ENCODE data around the gene MAP7D1. TPM values are rescaled to one million over a fixed set of nuclear protein-coding genes. Genes with fewer than 3 reads are reported as not detected.

The MAP7D1 gene
- 181 TPM for polyA plus RNA-seq (2013, experiment 1 of 2; ENCODE audit: insufficient read length)
- 162 TPM for polyA plus RNA-seq (2013, experiment 2 of 2; ENCODE audit: insufficient read length)

DNA sequence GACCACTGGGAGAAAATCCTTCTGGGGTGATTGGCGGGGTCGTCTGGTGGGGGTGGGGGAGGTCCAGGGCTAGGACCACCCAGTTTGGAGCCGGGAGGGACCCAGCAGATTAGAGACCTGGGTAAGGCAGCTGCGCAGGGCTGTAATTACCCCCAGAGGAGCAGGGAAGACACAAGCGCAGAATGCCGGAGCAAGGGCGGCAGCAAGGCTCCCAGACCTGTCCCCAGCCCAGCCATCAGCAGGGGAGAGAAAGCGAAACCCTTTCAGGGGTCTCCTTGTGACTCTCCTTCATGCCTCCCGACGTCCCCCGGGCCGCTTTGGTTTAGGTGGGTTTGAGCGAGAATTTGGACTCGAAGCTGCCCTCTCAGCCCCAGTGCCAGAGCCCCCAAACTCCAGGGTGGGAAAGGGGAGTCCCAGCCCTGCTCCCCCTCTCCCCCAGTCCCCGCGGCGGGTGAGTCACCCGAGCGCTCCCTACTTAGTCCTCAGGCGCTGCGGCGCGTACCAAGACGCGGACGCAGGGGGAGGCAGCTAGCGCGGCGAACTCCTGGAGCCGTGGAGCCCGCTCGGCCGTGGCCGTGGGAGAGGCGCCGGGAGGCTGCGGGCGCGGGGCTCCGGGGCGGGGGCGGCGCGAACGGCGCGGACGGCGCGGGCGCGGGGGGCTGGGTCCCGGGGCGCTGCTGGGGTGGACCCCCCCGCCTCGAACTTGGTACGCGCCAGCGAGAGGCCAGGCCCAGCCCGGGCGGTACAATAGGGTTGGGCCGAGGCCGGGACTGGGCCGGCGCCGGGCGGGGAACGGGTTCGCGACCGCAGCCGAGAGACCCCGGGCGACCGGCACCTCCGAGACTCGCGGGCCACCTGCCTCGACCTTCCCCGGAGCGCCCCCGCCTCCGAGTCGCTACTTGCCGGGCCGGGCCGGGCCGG lies at the start of gene MAP7D1:
Gene MAP7D1, plus strand, starts transcription at position 753 of the 921 bp plus-strand sequence. CDS start 258 bp downstream, outside the sequence.
- peak; percentile 89 for DNase-seq

DNA sequence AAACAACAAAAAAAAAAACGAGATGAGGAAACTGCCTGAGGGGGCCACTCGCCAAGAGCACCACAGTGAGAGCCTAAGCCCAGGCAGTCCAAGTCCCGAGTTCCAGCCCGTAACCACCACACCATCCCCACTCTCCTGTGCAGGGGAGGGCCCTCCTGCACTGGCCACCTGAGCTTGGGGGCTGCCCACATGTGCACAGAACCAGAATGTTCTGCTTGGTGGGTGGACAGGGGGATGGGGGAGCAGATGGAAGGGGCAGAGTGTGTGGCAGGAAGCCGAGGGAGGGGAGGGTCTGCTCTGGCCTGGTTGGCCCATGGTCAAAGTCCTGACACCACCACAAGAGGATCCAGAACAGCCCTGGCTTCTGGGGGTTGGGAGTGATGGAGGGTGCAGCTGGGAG lies 49.7 kb upstream of the MAP7D1 start:
- no peak for DNase-seq

DNA sequence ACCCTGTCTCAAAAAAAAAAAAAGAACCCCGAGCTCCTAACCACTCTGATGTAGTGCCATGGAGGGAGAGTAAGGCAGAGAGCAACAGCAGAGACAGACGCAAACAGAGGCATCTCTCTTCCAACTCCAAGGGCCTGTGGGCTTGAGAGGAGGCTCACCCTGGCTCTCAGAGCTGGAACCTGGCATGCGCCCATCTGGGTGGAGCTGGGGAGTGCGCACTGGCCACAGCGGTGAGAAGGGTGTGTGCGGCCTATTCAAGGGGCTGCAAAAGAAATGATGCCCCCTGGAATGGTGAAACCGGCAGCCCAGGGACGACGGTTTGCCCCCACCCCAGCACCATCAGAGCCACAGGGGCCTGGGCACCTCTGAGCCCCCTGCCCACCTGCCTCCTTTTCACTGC lies 48.6 kb upstream of the MAP7D1 start:
- DNase-seq: no peak

- DNase-seq: peak; percentile 88
These were observed 47.6 kb upstream of the MAP7D1 start for GRCh38 chr1:36108314-36108713.

DNA sequence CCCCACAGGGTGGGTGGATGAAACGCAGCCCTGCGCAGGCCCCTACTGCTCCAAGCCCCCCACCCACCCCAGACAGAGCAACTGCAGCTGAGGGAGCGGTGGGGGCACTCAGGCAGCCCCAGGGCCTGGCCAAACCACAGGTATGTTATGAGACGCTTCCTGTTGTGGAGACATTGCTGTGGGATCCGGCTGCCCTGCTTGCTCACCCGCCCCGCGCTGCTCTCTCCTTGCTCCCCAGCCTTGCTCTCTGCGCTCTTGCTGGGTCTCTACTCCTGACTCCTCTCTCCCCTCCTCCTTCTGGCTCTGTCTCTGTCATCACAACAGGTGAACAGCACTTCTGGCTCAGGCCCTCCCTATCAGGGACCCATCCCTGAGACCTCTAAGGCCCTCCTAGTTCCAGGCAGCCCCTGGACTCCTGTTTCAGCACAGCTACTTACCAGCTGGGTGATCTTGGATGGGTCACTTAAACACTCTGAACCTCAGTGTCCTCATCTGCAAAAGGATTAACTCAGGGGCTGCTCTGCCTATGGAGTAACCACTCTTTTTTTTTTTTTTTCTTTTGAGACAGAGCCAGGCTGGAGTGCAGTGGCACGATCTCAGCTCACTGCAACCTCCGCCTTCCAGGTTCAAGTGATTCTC lies 46.8 kb upstream of the MAP7D1 start:
- DNase-seq: peak; percentile 85

DNA sequence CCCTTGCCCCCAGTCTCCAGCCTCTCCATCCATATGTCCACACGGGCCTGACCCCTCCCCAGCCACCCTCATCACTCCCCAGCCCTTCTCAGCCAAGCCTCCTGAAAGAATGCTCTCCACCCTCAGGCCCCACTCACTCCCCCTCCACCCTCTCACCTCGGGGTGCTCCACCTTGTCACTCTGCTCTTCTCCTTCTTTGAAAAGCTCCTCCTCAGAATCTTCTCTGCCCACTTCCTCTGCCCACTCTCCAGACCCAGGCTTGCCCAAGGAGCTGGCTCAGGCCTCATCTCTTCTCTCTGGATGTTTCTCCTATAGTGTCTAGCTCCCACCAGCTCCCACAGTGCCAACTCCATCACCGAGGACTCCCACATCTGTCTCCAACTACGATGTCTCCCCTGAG lies 44.8 kb upstream of the MAP7D1 start:
- DNase-seq: no peak

DNA sequence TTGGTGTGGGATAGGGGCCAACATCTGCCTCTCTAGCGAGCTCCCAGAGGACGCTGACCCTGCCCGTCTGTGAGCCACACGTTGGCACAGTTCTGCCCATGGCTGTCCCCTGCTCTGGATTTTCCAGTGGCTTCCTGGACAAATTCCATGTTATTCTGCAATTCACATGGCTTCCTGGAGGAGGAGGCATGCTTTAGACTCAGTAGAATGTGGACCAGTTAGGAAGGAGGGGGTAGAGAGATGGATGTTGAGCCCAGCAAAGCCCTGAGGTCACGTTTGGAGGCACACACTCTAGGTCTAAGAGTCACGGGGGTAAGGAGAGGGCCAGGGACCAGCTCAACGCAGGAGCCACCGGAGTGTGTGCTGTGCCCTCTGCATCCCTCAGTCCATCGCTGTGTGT lies 43.1 kb upstream of the MAP7D1 start:
- DNase-seq: no peak

GRCh38 chr1:36114371-36114770 lies 41.6 kb upstream of the MAP7D1 start:
- DNase-seq: no peak

DNA sequence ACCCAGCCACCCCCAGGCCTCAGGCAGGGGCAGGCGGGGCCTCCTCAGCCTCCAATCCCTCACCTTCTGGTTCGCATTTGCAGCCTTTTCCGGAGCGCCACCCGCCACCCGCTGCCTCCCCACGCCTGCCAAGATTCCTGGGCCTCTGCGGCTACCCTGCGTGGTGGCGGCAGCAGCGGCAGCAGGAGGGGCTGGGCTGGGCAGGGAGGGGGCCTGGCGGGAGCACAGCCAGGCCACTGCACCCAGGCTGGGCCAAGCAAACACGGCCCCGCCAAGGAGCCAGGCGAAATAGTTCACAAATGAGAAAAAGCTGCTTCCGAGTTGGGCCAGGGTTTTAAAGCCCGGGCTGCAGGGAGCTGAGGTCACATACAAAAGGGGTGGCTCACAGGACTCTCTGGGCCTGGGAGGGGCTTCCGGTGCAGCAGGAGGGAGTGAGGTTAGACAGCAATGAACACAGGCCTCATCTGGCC lies 40.7 kb upstream of the MAP7D1 start:
- DNase-seq: peak; percentile 96

DNA sequence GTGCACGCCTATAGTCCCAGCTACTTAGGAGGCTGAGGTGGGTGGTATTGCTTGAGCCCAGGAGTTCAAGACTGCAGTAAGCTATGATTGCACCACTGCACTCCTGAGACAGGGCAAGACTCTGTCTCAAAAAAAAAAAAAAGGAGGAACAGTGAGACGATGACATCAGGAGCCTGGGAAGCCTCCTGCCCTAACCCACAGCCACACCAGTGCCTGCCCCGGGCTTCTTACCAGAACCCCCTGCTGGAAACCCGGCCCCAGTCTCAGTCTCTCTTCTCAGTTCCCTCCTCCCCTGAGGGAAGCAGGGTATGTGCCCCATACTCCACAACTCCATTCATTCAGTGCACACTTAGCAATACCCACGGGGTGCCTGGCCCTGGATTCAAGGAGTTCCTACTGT lies 40.0 kb upstream of the MAP7D1 start:
- peak; percentile 85 for DNase-seq

- DNase-seq: no peak
These were observed 39.1 kb upstream of the MAP7D1 start for GRCh38 chr1:36116901-36117300.

GRCh38 chr1:36118447-36119204 lies 37.3 kb upstream of the MAP7D1 start:
- no peak for DNase-seq

GRCh38 chr1:36119456-36119855 lies 36.5 kb upstream of the MAP7D1 start:
- DNase-seq: peak; percentile 68

DNA sequence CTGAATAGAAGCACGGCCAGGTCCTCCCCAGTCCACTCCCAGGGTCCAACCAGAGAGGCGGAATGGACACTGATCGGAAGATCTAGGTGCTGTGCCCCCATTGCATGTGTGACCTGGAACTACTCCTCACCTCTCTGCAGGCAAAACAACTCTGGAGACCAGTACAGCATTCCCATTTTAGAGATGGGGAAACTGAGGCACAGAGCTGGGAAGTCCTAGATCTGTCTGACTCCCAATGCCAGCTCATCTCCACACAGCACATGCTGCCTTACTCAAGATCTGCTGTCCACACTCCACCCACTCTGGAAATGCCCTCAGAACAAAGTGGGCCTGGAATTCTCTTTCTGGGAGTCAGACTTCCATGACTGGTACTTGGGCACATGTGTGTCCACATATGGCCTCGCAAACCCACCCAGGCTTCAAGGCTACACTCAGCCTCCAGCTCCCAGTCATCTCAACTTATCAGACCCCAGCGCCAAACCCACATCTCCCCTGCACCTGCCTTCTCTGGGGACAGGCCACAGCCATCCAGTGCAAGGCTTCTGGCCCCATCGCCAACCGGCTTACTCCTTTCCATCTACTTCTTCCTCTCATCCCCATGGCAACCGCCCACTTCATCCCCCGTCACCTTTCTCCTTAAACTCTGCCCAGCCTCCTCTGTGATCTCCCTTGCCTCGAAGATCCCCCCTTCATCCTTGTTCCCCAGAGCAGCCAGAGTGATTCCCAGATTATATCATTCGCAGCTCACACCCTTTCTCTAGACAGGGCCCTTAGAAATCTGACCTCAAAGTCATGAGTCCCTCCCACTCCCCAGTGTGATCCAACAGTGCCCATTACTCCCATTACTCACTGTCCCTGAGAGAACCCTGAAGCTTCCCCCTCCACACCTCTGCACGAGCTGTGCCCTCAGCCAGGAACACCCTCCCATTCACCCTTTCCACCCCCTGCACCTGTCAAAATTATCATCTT lies 33.6 kb upstream of the MAP7D1 start:
- DNase-seq: no peak

DNA sequence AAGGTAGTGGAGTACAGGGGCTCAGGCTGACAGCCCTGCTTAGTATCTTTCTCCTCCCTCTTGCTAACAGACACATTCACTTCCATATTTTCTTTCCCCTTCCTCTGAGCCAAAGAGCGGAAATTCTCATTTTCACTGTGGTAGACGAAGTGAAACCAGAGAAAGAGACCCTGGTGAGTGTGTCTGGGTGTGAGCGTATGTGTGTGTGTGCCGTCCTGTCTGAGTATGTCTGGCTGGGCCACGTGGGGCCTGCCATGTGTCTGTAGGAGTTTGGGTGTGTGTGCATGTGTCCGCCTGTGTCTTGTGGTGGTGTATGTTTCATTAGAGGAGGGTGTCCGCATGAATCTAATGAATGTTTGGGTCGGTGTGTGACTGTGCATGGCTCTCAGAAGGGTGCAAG lies 32.6 kb upstream of the MAP7D1 start:
- DNase-seq: peak; percentile 66

DNA sequence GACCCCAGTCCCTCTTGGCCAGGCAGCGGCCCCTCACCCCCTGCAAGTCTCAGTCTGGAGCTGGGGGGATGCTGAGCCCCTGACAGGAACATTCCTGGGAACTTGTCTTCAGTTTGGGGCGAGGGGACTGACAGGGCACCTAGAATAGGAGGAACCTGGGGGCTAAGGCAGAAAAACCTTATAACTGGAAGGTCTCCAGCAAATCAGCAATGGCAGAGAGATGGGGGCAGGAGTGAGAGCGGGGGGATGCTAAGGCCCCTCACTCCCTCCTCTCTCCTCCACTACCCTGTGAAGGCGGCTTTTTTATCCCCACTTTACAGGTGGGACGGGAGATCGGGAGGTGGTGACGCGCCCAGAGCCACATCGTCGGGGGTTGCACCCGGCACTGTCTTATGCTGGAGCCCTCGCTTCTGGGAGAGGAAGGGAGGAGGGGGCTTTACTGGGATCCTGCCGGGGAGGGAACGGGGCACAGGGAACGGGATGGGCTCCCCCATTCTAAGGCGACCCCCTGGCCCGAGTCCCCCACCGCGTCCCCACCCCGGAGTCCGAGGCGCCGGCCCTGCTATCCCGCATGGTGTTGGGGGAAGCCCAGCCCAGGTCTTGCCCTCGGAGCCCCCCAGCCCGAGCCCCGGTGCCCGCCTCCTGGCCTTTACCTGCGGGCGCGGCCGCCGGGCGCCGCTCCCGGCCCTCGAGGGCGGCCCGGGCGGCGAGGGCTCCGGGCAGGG lies 31.4 kb upstream of the MAP7D1 start:
- no peak for DNase-seq

DNA sequence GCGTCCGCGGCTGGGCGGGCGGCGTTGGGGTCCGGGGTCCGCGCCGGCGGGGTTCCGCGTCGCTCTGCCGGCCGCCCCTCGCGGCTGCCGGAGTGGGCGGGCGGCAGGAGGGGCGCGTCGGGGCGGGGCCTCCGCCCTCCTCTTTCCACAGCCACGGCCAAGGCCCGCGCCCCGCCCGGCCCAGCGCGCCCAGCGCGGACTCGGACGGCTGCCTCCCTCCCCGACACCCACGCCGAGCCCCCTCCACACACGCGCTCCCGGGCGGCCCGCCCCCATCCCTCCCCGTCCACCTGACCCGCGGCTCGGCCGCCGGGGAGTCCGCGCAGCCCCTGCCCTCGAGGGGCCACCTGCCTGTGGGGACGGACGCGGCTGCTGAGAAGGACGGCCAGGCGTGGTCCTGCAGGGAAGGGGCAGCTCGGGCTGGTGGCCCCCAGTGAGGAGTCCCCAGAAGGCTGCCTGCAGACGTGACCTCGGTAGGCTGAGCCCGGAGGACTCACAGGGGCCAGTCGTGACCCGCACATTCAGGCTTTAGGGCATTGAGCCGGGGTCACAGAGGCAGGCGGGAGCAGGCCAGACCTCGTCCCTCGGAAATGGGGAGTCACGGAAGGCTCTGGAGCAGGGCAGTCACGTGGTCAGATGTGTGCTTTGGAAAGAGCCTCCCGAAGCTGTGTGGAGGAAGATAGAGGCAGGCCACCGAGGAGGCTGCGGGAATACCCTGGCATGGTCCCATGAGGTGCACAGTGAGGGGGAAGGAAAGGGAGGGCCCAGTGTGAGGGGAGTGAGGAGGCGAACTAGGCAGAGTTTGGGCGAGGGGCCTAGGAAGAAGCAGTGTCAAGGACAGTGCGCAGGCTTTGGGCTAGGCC lies 30.6 kb upstream of the MAP7D1 start, which contains the start of gene COL8A2:
Gene COL8A2, minus strand, starts transcription at position 94 of the 863 bp plus-strand sequence. CDS start 24,980 bp downstream, outside the sequence.
- DNase-seq: no peak

DNA sequence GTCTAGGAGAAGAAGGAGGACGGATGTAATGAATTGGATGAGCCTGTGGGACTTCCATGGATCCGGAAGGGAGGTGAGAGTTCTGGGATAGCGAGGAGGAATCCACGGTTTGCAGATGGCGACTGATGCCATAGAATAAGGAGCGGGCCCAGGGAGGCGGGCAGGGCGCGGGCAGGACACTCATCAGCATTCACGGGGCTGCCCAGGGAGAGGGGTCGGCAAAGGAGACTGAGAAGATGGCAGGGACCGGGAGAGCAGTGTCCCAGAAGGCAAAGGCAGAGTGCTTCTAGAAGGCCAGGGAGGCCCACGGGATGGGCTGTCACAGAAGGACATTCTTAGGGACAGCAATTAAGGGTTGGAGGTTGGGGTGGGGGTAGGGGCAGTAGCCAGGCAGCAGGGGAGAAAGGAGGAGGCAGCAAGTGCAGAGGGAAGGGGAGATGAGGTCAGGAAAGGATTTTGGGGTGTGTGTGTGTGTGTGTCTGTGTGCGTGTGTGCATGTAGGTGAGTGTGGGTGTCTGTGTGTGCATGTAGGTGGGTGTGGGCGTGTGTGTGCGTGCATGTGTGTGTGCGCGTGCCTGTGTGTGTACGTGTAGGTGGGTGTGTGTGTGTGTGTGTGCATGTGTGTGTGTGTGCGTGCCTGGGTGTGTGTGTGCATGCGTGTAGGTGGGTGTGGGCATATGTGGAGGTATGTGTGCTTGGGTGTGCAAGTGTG lies 29.8 kb upstream of the MAP7D1 start:
- no peak for DNase-seq

Measured in fibroblast of skin of scalp (primary cell).